Esophagus squamous epithelium (tissue), 4 donors: Measurements from ENCODE around the gene SLC12A4.

Source experiments
- POLR2A ChIP-seq, 4 donors: fragments of 450-650 bp; IDR thresholded peaks; one replicate each; pipeline ENCODE4 v1.6.1; 2017; ENCODE audit warnings: antibody characterized with exemption in 4 of 4, mild to moderate bottlenecking in 4 of 4, moderate library complexity in 3 of 4
- TF ChIP-seq, protein P1 (sequence below), 6 experiments: fragments of 450-650 bp in 4 of 6; fragments of 200-600 bp in 2 of 6; sonication (generic) in 2 of 6; IDR thresholded peaks; one replicate each; pipeline ENCODE4 v1.5.1; 2016 to 2019; ENCODE audit warnings: antibody characterized with exemption in 6 of 6, mild to moderate bottlenecking in 4 of 6, moderate library complexity in 4 of 6

DNA sequence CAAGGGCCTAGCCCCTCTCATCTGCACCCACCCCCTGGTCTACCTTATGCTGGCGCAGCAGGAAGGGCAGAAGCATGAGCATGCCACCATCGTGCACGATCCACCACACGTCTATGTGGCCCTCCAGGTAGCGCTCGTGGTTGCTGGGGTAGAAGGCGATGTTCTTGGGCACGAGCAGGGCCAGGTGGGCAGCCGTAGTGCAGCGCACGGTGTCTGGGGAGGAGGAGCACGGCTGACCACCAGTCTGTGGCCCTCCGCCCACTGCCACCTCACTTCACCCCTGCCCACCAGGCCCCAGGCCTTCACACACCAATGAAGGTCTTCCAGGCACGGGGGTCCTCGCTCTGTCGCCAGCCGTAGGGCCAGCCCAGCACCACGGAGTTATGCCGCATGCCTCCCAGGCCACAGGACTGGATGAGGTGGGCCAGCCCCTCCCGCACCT lies 22.3 kb downstream of the SLC12A4 start:
- TF ChIP-seq, protein P1, sequence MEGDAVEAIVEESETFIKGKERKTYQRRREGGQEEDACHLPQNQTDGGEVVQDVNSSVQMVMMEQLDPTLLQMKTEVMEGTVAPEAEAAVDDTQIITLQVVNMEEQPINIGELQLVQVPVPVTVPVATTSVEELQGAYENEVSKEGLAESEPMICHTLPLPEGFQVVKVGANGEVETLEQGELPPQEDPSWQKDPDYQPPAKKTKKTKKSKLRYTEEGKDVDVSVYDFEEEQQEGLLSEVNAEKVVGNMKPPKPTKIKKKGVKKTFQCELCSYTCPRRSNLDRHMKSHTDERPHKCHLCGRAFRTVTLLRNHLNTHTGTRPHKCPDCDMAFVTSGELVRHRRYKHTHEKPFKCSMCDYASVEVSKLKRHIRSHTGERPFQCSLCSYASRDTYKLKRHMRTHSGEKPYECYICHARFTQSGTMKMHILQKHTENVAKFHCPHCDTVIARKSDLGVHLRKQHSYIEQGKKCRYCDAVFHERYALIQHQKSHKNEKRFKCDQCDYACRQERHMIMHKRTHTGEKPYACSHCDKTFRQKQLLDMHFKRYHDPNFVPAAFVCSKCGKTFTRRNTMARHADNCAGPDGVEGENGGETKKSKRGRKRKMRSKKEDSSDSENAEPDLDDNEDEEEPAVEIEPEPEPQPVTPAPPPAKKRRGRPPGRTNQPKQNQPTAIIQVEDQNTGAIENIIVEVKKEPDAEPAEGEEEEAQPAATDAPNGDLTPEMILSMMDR (IDR thresholded peaks at IDR 0.05) = no peak
- no peak for TF ChIP-seq POLR2A (IDR thresholded peaks at IDR 0.05)
